HCT116 (cell line): ENCODE measurements around the gene RUBCN.
"Not testable (repeated sequence)": the region's sequence is repeated elsewhere in the genome, so short reads cannot be mapped to it uniquely, and the experiment has no call there.

Experiments used
- CEBPB ChIP-seq: IDR thresholded peaks from 2 replicates; pipeline ENCODE4 v1.6.1; 2012; ENCODE audit warnings: low read depth
- EGR1 ChIP-seq: IDR thresholded peaks from 2 replicates; pipeline ENCODE4 v1.6.1; 2012; ENCODE audit warnings: low read depth
- ELF1 ChIP-seq: IDR thresholded peaks from 2 replicates; pipeline ENCODE4 v1.6.1; 2012; ENCODE audit warnings: low read depth, borderline replicate concordance
- EZH2 ChIP-seq: fragments of 200-600 bp; sonication (generic); IDR thresholded peaks from 2 replicates; pipeline ENCODE4 v1.6.1; 2017; ENCODE audit warnings: antibody characterized with exemption, mixed run types
- MAX ChIP-seq: IDR thresholded peaks from 2 replicates; pipeline ENCODE4 v1.6.1; 2012
- POLR2A ChIP-seq: IDR thresholded peaks from 2 replicates; pipeline ENCODE4 v1.7.0; 2011; ENCODE audit warnings: borderline replicate concordance; ENCODE audit not compliant: insufficient read depth, insufficient read length; ENCODE audit errors: extremely low read depth
- RAD21 ChIP-seq: IDR thresholded peaks from 2 replicates; pipeline ENCODE4 v1.6.1; 2012; ENCODE audit warnings: low read depth, mild to moderate bottlenecking
- SIN3A ChIP-seq: IDR thresholded peaks from 2 replicates; pipeline ENCODE4 v1.6.1; 2012; ENCODE audit warnings: low read depth
- ZNF274 ChIP-seq: fragments of 200-500 bp; sonication (Bioruptor generic); IDR thresholded peaks from 2 replicates; pipeline ENCODE4 v1.6.1; 2014; ENCODE audit warnings: mild to moderate bottlenecking, low read depth, low read length, inconsistent platforms
- TF ChIP-seq, protein P1 (sequence below), 3 experiments: fragments of 200-600 bp in 1 of 3; sonication (generic) in 1 of 3; IDR thresholded peaks in 2 of 3; conservative IDR thresholded peaks in 1 of 3; 2 replicates each; pipeline ENCODE4 v1.5.1; 2012 to 2017; ENCODE audit warnings: low read depth in 2 of 3, low read length in 2 of 3, antibody characterized with exemption in 1 of 3, borderline replicate concordance in 1 of 3, control low read depth in 1 of 3, mild to moderate bottlenecking in 1 of 3, mixed read lengths in 1 of 3, mixed run types in 1 of 3, moderate library complexity in 1 of 3; ENCODE audit not compliant: insufficient read depth in 1 of 3
- TF ChIP-seq, protein P2 (sequence below): IDR thresholded peaks from 2 replicates; pipeline ENCODE4 v1.6.1; 2012; ENCODE audit warnings: low read depth
- TF ChIP-seq, protein P3 (sequence below): IDR thresholded peaks from 2 replicates; pipeline ENCODE4 v1.6.1; 2012

DNA sequence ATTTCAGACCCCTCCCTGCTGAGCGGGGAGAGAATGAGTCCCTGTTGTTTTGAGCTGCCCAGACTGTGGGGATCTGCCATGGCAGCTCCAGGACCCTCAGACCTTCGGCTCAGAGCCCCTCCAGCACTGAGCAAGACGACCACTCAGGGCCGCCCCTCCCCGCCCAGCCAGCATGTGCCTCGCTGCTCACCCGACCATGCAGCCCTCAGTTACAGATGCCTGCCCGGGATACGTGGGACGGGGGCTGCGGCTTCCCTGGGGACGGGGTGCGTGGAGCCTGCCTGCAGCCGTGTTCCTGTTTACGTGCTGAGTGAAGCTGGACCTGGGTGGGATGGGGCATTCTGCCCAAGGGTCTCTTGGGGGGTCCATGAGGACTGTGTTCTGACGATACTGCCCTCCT is 77.0 kb downstream of the RUBCN start:
- not testable (repeated sequence) for TF ChIP-seq EZH2, SIN3A, ELF1, POLR2A, MAX, EGR1, CEBPB, RAD21, ZNF274
- TF ChIP-seq, protein P1, sequence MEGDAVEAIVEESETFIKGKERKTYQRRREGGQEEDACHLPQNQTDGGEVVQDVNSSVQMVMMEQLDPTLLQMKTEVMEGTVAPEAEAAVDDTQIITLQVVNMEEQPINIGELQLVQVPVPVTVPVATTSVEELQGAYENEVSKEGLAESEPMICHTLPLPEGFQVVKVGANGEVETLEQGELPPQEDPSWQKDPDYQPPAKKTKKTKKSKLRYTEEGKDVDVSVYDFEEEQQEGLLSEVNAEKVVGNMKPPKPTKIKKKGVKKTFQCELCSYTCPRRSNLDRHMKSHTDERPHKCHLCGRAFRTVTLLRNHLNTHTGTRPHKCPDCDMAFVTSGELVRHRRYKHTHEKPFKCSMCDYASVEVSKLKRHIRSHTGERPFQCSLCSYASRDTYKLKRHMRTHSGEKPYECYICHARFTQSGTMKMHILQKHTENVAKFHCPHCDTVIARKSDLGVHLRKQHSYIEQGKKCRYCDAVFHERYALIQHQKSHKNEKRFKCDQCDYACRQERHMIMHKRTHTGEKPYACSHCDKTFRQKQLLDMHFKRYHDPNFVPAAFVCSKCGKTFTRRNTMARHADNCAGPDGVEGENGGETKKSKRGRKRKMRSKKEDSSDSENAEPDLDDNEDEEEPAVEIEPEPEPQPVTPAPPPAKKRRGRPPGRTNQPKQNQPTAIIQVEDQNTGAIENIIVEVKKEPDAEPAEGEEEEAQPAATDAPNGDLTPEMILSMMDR (IDR thresholded peaks at IDR 0.05 in 2 of 3, conservative IDR thresholded peaks at IDR 0.05 in 1 of 3; ENCODE audit: borderline replicate concordance in 1 of 3, insufficient read depth in 1 of 3, low read depth in 2 of 3, low read length in 2 of 3): not testable (repeated sequence)
- TF ChIP-seq, protein P2, sequence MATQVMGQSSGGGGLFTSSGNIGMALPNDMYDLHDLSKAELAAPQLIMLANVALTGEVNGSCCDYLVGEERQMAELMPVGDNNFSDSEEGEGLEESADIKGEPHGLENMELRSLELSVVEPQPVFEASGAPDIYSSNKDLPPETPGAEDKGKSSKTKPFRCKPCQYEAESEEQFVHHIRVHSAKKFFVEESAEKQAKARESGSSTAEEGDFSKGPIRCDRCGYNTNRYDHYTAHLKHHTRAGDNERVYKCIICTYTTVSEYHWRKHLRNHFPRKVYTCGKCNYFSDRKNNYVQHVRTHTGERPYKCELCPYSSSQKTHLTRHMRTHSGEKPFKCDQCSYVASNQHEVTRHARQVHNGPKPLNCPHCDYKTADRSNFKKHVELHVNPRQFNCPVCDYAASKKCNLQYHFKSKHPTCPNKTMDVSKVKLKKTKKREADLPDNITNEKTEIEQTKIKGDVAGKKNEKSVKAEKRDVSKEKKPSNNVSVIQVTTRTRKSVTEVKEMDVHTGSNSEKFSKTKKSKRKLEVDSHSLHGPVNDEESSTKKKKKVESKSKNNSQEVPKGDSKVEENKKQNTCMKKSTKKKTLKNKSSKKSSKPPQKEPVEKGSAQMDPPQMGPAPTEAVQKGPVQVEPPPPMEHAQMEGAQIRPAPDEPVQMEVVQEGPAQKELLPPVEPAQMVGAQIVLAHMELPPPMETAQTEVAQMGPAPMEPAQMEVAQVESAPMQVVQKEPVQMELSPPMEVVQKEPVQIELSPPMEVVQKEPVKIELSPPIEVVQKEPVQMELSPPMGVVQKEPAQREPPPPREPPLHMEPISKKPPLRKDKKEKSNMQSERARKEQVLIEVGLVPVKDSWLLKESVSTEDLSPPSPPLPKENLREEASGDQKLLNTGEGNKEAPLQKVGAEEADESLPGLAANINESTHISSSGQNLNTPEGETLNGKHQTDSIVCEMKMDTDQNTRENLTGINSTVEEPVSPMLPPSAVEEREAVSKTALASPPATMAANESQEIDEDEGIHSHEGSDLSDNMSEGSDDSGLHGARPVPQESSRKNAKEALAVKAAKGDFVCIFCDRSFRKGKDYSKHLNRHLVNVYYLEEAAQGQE: not testable (repeated sequence)
- TF ChIP-seq, protein P3, sequence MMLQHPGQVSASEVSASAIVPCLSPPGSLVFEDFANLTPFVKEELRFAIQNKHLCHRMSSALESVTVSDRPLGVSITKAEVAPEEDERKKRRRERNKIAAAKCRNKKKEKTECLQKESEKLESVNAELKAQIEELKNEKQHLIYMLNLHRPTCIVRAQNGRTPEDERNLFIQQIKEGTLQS: not testable (repeated sequence)
